GM12891 (cell line): ENCODE data around the gene TMEM259.

Source experiments
- PAX5 ChIP-seq: IDR thresholded peaks from 2 replicates; pipeline ENCODE4 v1.6.1; 2011; ENCODE audit warnings: low read length, moderate library complexity, mild to moderate bottlenecking; ENCODE audit not compliant: insufficient read depth, severe bottlenecking
- POLR2A ChIP-seq: IDR thresholded peaks from 2 replicates; pipeline ENCODE4 v1.6.1; 2011; ENCODE audit warnings: low read depth, low read length, control low read depth
- POLR2AphosphoS5 ChIP-seq: IDR thresholded peaks from 2 replicates; pipeline ENCODE4 v1.6.1; 2011; ENCODE audit warnings: low read depth, low read length, control low read depth
- POU2F2 ChIP-seq: IDR thresholded peaks from 2 replicates; pipeline ENCODE4 v1.6.1; 2011; ENCODE audit warnings: low read depth, mild to moderate bottlenecking, control low read depth, low read length, moderate library complexity
- SPI1 ChIP-seq: IDR thresholded peaks from 2 replicates; pipeline ENCODE4 v1.6.1; 2011; ENCODE audit warnings: low read depth, low read length, control low read depth
- TAF1 ChIP-seq: IDR thresholded peaks from 2 replicates; pipeline ENCODE4 v1.6.1; 2011; ENCODE audit warnings: low read depth, low read length, control low read depth

- no peak for TF ChIP-seq POLR2A
- no peak for TF ChIP-seq POU2F2
- no peak for TF ChIP-seq POLR2AphosphoS5
- TF ChIP-seq PAX5 = no peak
- no peak for TF ChIP-seq SPI1
- TF ChIP-seq TAF1 = no peak
These were observed 17.6 kb downstream of the TMEM259 start for GRCh38 chr19:1003283-1003682.
